ENCODE measurements around the gene LAMP5. TPM values are rescaled to one million over a fixed set of nuclear protein-coding genes. Genes with fewer than 3 reads are reported as not detected.
A peak's percentile ranks its signal among the peaks of the same experiment; 100 is the strongest.

The LAMP5 gene
- total and polyA plus RNA-seq, 7 experiments from 2014 or later = 0.37 to 1.3 TPM; not detected in 5

DNA sequence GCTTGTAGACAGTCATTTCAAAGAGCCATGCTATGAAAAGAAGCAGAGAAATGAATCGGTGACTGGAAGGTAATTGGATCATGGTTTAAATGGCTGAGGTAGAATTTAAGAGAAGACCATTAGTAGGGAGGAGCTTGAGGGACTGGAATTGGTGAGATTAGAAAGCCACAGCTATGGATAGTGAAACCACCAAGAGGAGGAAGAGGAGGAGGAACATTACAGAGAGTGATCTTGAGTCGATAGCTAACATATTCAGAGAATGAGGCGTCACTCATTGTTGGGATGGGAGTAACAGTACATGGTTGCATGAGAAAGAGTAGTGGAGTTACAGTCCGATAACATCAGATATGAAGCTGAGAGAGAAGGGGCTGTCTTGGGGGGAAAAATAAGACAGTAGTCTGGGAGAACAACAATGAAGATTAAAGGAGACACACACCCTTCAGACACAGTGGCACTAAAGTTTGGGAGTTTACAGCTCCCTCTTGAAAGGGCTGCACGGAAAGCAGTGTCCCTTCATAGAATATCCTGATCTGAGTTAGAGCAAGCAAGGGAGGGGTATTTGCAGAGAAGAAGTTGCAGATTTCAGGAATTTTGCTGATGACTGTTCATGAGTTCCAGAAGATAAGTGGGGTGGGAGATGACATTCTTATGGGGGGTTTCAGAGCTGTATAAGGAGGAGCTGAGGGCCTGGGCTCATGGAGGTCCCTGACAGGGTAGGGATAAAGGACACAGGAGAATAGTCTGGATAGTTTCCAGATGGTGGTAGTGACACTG is 15.1 kb upstream of the LAMP5 start:
- H3K27ac Mint-ChIP-seq = no peak overlapping the region
- peaks cover 0 to 6% (median 0%) of the 10 kb centered on the region in 5 donors for H3K27me3 Mint-ChIP-seq
- peaks cover 0 to 4% (median 0%) of the 10 kb centered on the region in 7 donors for H3K4me1 Mint-ChIP-seq
- POLR2A ChIA-PET = no interaction called here
- H3K9me3 Mint-ChIP-seq = peaks cover 0 to 20% (median 6%) of the 10 kb centered on the region in 11 donors
- H3K4me3 ChIP-seq (ENCODE audit: low read length) = no peak overlapping the region
- no peak for DNase-seq
- ATAC-seq = no peak
- H3K9me3 ChIP-seq (ENCODE audit: control insufficient read depth in 2 of 3, low read length in 3 of 3) = no peaks in the 10 kb centered on the region
- no peaks in the 10 kb centered on the region for H3K4me1 ChIP-seq (ENCODE audit: control insufficient read depth in 2 of 2, insufficient read depth in 2 of 2, low read length in 2 of 2)
- H3K36me3 ChIP-seq (ENCODE audit: control insufficient read depth in 2 of 3, insufficient read depth in 3 of 3, low read length in 3 of 3) = no peaks in the 10 kb centered on the region
- CTCF ChIA-PET = no interaction called here
- H3K4me3 Mint-ChIP-seq = no peak overlapping the region
- H3K27me3 ChIP-seq (ENCODE audit: control insufficient read depth in 2 of 2, insufficient read depth in 2 of 2, low read length in 2 of 2) = no peaks in the 10 kb centered on the region
- intact Hi-C loops (cut with micrococcal nuclease) = no loop called here
- peaks cover 0 to 4% (median 0%) of the 10 kb centered on the region in 5 donors for H3K36me3 Mint-ChIP-seq
- no peak overlapping the region for H3K27ac ChIP-seq (ENCODE audit: low read depth, low read length)

DNA sequence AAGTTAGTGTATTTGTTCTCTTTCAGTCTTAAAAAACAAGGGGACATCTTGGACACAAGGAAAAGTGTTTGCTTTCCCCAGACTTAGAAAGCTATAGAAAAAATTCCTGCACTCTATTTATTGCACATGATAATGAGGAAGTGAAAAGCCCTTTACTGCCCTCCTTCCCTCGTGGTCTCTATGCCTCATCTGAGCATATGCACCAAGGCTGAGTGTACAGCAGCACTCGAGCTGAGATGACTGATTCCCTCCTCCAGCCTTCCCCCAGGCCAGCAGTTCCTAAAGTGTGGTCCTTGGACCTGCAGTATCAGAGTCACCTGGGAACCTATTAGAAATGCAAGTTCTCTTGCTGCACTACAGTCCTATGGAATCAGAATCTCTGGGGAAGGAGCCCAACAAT is 14.3 kb upstream of the LAMP5 start:
- H3K4me3 ChIP-seq (ENCODE audit: low read length) = no peak overlapping the region
- no peaks in the 10 kb centered on the region for H3K27me3 ChIP-seq (ENCODE audit: control insufficient read depth in 2 of 2, insufficient read depth in 2 of 2, low read length in 2 of 2)
- no peak overlapping the region for H3K27ac Mint-ChIP-seq
- ChIA-PET POLR2A (no interaction called here), CTCF (no interaction called here)
- H3K27me3 Mint-ChIP-seq = peaks cover 0 to 7% (median 0%) of the 10 kb centered on the region in 5 donors
- intact Hi-C loops (cut with micrococcal nuclease) = no loop called here
- ATAC-seq (peak; percentile 79), DNase-seq (no peak)
- no peaks in the 10 kb centered on the region for H3K36me3 ChIP-seq (ENCODE audit: control insufficient read depth in 2 of 3, insufficient read depth in 3 of 3, low read length in 3 of 3)
- H3K36me3 Mint-ChIP-seq = peaks cover 0 to 4% (median 0%) of the 10 kb centered on the region in 5 donors
- no peak overlapping the region for H3K4me3 Mint-ChIP-seq
- no peak overlapping the region for H3K27ac ChIP-seq (ENCODE audit: low read depth, low read length)
- H3K9me3 Mint-ChIP-seq = peaks cover 0 to 20% (median 5%) of the 10 kb centered on the region in 11 donors
- H3K9me3 ChIP-seq (ENCODE audit: control insufficient read depth in 2 of 3, low read length in 3 of 3) = no peaks in the 10 kb centered on the region
- H3K4me1 Mint-ChIP-seq = peaks cover 0 to 4% (median 0%) of the 10 kb centered on the region in 7 donors
- no peaks in the 10 kb centered on the region for H3K4me1 ChIP-seq (ENCODE audit: control insufficient read depth in 2 of 2, insufficient read depth in 2 of 2, low read length in 2 of 2)

GRCh38 chr20:9501473-9501872 is 12.9 kb upstream of the LAMP5 start:
- DNase-seq (no peak), ATAC-seq (no peak)
- Mint-ChIP-seq H3K27ac (no peak overlapping the region), H3K4me3 (no peak overlapping the region), H3K4me1 (peaks cover 0 to 1% (median 0%) of the 10 kb centered on the region in 7 donors), H3K9me3 (peaks cover 0 to 10% (median 0%) of the 10 kb centered on the region in 11 donors), H3K27me3 (peaks cover 0 to 15% (median 6%) of the 10 kb centered on the region in 5 donors), H3K36me3 (peaks cover 0 to 4% (median 0%) of the 10 kb centered on the region in 5 donors)
- no peak overlapping the region for H3K4me3 ChIP-seq (ENCODE audit: low read length)
- H3K27me3 ChIP-seq (ENCODE audit: control insufficient read depth in 2 of 2, insufficient read depth in 2 of 2, low read length in 2 of 2) = no peaks in the 10 kb centered on the region
- no peak overlapping the region for H3K27ac ChIP-seq (ENCODE audit: low read depth, low read length)
- no peaks in the 10 kb centered on the region for H3K4me1 ChIP-seq (ENCODE audit: control insufficient read depth in 2 of 2, insufficient read depth in 2 of 2, low read length in 2 of 2)
- intact Hi-C loops (cut with micrococcal nuclease) = no loop called here
- CTCF ChIA-PET = no interaction called here
- no peaks in the 10 kb centered on the region for H3K36me3 ChIP-seq (ENCODE audit: control insufficient read depth in 2 of 3, insufficient read depth in 3 of 3, low read length in 3 of 3)
- POLR2A ChIA-PET = no interaction called here
- H3K9me3 ChIP-seq (ENCODE audit: control insufficient read depth in 2 of 3, low read length in 3 of 3) = no peaks in the 10 kb centered on the region

DNA sequence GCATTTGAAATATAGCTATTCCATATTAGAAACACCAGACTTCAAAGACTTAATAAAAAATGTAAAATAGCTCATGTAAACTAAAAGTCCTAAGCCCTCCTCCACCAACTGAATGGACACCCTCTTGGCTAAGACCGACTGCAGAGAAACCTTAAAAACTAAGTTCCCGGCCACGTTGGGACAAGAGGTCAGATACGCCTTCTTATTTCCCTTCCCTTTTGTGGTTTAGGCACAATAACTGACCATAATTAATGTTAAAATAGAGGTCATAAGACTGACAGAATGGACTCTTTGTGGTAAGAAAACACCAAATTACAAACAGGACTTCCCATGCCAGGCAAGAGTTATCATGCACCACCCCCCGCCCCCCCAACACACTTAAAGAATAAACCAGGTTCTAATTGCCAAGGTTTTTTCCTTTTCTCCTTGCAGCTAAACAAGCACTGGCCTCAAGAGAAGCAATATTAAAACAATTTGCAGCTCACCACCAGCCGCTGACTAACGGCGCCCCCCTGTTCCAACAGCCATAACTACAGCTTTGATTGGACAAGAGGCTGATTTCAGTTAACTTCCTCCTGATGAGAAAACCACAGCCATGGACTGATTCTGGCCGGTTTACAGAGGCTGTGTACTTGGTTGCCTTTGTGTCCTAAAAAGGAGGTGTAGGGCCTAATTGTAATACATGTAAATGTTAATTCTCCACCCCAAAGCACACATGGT is 10.7 kb upstream of the LAMP5 start:
- DNase-seq (no peak), ATAC-seq (peak; percentile 40)
- Mint-ChIP-seq H3K4me1 (peaks cover 0 to 1% (median 0%) of the 10 kb centered on the region in 7 donors), H3K4me3 (no peak overlapping the region), H3K27ac (no peak overlapping the region), H3K36me3 (no peaks in the 10 kb centered on the region), H3K27me3 (peaks cover 8 to 23% (median 21%) of the 10 kb centered on the region in 5 donors), H3K9me3 (peaks cover 0 to 6% (median 0%) of the 10 kb centered on the region in 11 donors)
- Histone ChIP-seq H3K27ac (ENCODE audit: low read depth, low read length) (no peak overlapping the region), H3K4me1 (ENCODE audit: control insufficient read depth in 2 of 2, insufficient read depth in 2 of 2, low read length in 2 of 2) (no peaks in the 10 kb centered on the region), H3K9me3 (ENCODE audit: control insufficient read depth in 2 of 3, low read length in 3 of 3) (no peaks in the 10 kb centered on the region), H3K27me3 (ENCODE audit: control insufficient read depth in 2 of 2, insufficient read depth in 2 of 2, low read length in 2 of 2) (no peaks in the 10 kb centered on the region), H3K36me3 (ENCODE audit: control insufficient read depth in 2 of 3, insufficient read depth in 3 of 3, low read length in 3 of 3) (no peaks in the 10 kb centered on the region), H3K4me3 (ENCODE audit: low read length) (no peak overlapping the region)
- ChIA-PET CTCF (no interaction called here), POLR2A (no interaction called here)
- intact Hi-C loops (cut with micrococcal nuclease) = no loop called here

DNA sequence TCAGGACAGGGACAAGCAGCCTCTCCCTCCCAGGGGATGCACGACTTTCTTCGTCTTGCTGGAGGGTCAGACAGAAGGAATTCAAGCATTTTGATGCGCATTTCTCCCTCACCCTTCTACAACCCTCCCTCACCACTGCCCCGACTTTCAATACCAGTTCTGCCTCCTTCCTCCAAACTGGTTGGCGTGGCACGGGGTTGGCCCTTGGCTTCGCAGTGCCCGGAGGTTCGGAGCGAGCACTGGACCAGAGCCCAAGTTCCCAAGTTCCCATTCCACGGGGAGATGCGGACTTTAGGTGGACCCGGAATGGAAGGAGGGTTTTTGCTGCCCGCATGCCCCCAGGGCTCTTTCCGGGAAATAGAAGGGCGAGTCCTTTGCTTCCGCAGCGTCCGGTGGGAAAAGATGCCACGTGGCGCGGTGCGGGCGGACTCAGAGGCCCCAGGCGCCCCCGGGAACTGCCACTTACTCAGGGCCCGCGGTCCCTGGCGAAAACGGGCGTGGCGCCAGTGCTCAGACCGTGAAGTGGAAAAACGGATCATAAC is 8.0 kb upstream of the LAMP5 start:
- CTCF ChIA-PET = no interaction called here
- Histone ChIP-seq H3K9me3 (ENCODE audit: control insufficient read depth in 2 of 3, low read length in 3 of 3) (no peaks in the 10 kb centered on the region), H3K27me3 (ENCODE audit: control insufficient read depth in 2 of 2, insufficient read depth in 2 of 2, low read length in 2 of 2) (no peaks in the 10 kb centered on the region), H3K27ac (ENCODE audit: low read depth, low read length) (no peak overlapping the region), H3K4me3 (ENCODE audit: low read length) (no peak overlapping the region), H3K36me3 (ENCODE audit: control insufficient read depth in 2 of 3, insufficient read depth in 3 of 3, low read length in 3 of 3) (no peaks in the 10 kb centered on the region), H3K4me1 (ENCODE audit: control insufficient read depth in 2 of 2, insufficient read depth in 2 of 2, low read length in 2 of 2) (no peaks in the 10 kb centered on the region)
- intact Hi-C loops (cut with micrococcal nuclease) = no loop called here
- no peak for ATAC-seq
- Mint-ChIP-seq H3K27me3 (peaks cover 22 to 44% (median 38%) of the 10 kb centered on the region in 5 donors), H3K4me1 (peaks cover 0 to 4% (median 0%) of the 10 kb centered on the region in 7 donors), H3K27ac (no peak overlapping the region), H3K4me3 (no peak overlapping the region), H3K9me3 (peaks cover 0 to 9% (median 2%) of the 10 kb centered on the region in 11 donors), H3K36me3 (no peaks in the 10 kb centered on the region)
- POLR2A ChIA-PET = no interaction called here
- no peak for DNase-seq

DNA sequence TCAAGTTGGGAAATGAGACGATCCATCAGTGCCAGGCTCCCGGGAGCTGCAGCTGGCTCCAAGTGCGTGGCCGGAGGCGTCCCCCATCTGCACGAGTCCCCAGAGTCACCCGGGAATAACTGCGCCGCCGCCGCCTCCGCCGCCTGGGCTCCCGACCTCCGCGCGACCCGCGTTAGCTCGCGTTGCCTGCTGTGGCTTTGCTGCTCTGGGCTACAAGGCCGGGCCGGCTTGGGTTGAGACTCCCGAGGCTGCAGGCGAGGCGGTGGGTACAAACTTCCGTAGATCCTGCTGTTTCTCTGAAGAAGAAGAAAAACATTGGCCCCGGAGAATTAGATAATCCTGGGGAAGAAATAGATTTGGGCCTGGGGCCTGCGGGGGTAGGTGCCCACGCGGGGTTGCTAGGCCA is 7.4 kb upstream of the LAMP5 start:
- Mint-ChIP-seq H3K9me3 (peaks cover 0 to 9% (median 2%) of the 10 kb centered on the region in 11 donors), H3K36me3 (no peaks in the 10 kb centered on the region), H3K4me3 (no peak overlapping the region), H3K4me1 (peaks cover 0 to 4% (median 0%) of the 10 kb centered on the region in 7 donors), H3K27ac (no peak overlapping the region), H3K27me3 (peaks cover 27 to 49% (median 44%) of the 10 kb centered on the region in 5 donors)
- ATAC-seq (no peak), DNase-seq (no peak)
- no peaks in the 10 kb centered on the region for H3K27me3 ChIP-seq (ENCODE audit: control insufficient read depth in 2 of 2, insufficient read depth in 2 of 2, low read length in 2 of 2)
- H3K4me3 ChIP-seq (ENCODE audit: low read length) = no peak overlapping the region
- CTCF ChIA-PET = no interaction called here
- H3K36me3 ChIP-seq (ENCODE audit: control insufficient read depth in 2 of 3, insufficient read depth in 3 of 3, low read length in 3 of 3) = no peaks in the 10 kb centered on the region
- no peak overlapping the region for H3K27ac ChIP-seq (ENCODE audit: low read depth, low read length)
- intact Hi-C loops (cut with micrococcal nuclease) = no loop called here
- H3K9me3 ChIP-seq (ENCODE audit: control insufficient read depth in 2 of 3, low read length in 3 of 3) = no peaks in the 10 kb centered on the region
- POLR2A ChIA-PET = no interaction called here
- no peaks in the 10 kb centered on the region for H3K4me1 ChIP-seq (ENCODE audit: control insufficient read depth in 2 of 2, insufficient read depth in 2 of 2, low read length in 2 of 2)
